ENCODE data around the gene HOXC6.
"Not testable (repeated sequence)": the region's sequence is repeated elsewhere in the genome, so short reads cannot be mapped to it uniquely, and the experiment has no call there.

The HOXC6 gene

GRCh38 chr12:54030889-54031471, 2.7 kb downstream of the HOXC6 start:
- no peak for DNase-seq

- DNase-seq = no peak
Observed at GRCh38 chr12:54031480-54031879, 3.2 kb downstream of the HOXC6 start.

GRCh38 chr12:54032086-54032619, 3.9 kb downstream of the HOXC6 start:
- DNase-seq = no peak

- DNase-seq = peak; percentile 53
Observed at GRCh38 chr12:54032627-54033100, 4.4 kb downstream of the HOXC6 start, which contains the start of gene HOXC5. Gene HOXC5 (plus strand): TSS chr12:54033050. CDS start chr12:54033123, 73 bp downstream.

- no peak for DNase-seq
Observed at GRCh38 chr12:54033106-54033979, 5.1 kb downstream of the HOXC6 start.

GRCh38 chr12:54033980-54034784, 5.9 kb downstream of the HOXC6 start:
- DNase-seq = no peak

GRCh38 chr12:54034785-54035310, 6.6 kb downstream of the HOXC6 start:
- DNase-seq = no peak

GRCh38 chr12:54035568-54036264, 7.5 kb downstream of the HOXC6 start:
- DNase-seq = no peak

- DNase-seq = no peak
Observed at GRCh38 chr12:54036620-54037359, 8.6 kb downstream of the HOXC6 start.

- no peak for DNase-seq
Observed at GRCh38 chr12:54037360-54038283, 9.4 kb downstream of the HOXC6 start.

GRCh38 chr12:54038284-54038870, 10.1 kb downstream of the HOXC6 start:
- DNase-seq = no peak

- DNase-seq = no peak
Observed at GRCh38 chr12:54038871-54039414, 10.7 kb downstream of the HOXC6 start.

- no peak for DNase-seq
Observed at GRCh38 chr12:54039417-54040147, 11.3 kb downstream of the HOXC6 start.

GRCh38 chr12:54040148-54040494, 11.9 kb downstream of the HOXC6 start:
- no peak for DNase-seq

GRCh38 chr12:54040648-54041047, 12.4 kb downstream of the HOXC6 start:
- DNase-seq = no peak

- DNase-seq = no peak
Observed at GRCh38 chr12:54041097-54041690, 13.0 kb downstream of the HOXC6 start.

GRCh38 chr12:54042033-54042432, 13.8 kb downstream of the HOXC6 start:
- not testable (repeated sequence) for DNase-seq
